Measurements from ENCODE around the gene MAP3K20.

The MAP3K20 gene

DNA sequence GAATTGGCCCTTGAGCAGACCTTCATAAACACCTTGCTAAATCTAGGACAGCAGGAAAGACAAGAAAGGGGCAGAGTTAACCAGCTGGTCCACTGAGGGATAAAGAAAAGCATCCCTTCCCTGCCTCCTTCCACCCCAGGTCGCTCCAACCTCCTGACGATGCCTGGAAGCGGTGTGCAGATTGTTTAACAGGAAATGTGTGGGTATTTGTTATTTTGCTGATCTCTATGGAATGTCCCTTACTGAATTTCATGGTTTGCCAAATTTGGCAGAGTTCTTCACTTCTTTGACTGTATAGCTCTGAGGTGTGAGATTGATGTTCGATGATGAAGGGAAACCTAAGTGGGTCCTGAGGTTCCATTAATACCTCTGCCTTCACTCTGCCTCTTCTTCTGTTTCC, 72.9 kb downstream of the MAP3K20 start:
- H3K9ac ChIP-seq (ENCODE audit: low read depth, low read length), result no peak overlapping the region
- no peak overlapping the region for H3K4me3 ChIP-seq (ENCODE audit: low read depth, low read length)
- H3K27ac ChIP-seq (ENCODE audit: low read depth, low read length), result no peak overlapping the region
- H3K36me3 ChIP-seq (ENCODE audit: control insufficient read depth, insufficient read depth, low read length), result no peaks in the 10 kb centered on the region
- H3K27me3 ChIP-seq (ENCODE audit: control insufficient read depth, insufficient read depth, low read length), result no peaks in the 10 kb centered on the region
- H3K9me3 ChIP-seq (ENCODE audit: control insufficient read depth, insufficient read depth, low read length), result no peaks in the 10 kb centered on the region; the same call in 1 of the 2 replicates
- peaks cover 12% of the 10 kb centered on the region for H3K4me1 ChIP-seq (ENCODE audit: control insufficient read depth, insufficient read depth, low read length)

DNA sequence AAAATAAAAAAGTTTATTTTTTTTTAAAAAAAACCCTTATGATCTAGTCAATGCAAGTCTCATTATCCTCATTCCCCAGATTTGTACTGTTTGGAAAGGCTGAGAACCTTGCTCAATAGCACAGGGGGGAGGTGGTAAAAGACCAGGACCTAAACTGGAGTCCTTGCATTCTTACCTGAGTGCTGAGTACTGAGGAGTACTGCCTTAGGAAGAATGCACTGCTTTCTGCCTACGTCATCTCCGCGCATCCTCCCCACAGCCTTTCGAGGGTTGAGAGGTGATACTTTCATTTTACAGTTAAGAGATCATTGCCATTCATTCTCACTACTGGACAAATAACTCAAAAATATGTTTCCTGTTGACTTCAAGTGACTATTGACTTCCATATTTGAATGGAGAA, 73.8 kb downstream of the MAP3K20 start:
- Histone ChIP-seq H3K27ac (ENCODE audit: low read depth, low read length) (no peak overlapping the region), H3K9me3 (ENCODE audit: control insufficient read depth, insufficient read depth, low read length) (no peaks in the 10 kb centered on the region), H3K4me3 (ENCODE audit: low read depth, low read length) (no peak overlapping the region), H3K27me3 (ENCODE audit: control insufficient read depth, insufficient read depth, low read length) (no peaks in the 10 kb centered on the region), H3K36me3 (ENCODE audit: control insufficient read depth, insufficient read depth, low read length) (no peaks in the 10 kb centered on the region), H3K9ac (ENCODE audit: low read depth, low read length) (no peak overlapping the region), H3K4me1 (ENCODE audit: control insufficient read depth, insufficient read depth, low read length) (peaks cover 12% of the 10 kb centered on the region)

DNA sequence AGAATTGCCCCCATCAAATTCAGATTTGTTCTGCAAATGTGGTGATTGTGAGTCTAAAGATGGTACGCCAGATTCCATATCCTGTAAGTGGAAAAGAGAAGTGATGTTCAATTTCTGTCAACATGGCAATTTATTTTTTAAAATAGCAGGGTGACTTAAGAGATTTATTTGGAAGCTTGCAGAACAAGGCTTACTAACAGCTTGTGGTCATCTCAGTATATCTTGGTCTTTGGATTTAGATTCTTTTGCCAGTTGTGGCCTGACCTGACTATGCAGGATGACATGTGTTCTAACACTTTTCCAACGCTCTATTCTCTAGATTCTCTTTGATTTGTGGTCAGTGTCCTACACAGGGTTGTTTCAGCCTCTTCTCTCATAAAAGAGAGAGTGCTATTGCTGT, 74.4 kb downstream of the MAP3K20 start:
- Histone ChIP-seq H3K27me3 (ENCODE audit: control insufficient read depth, insufficient read depth, low read length) (no peaks in the 10 kb centered on the region), H3K4me3 (ENCODE audit: low read depth, low read length) (no peak overlapping the region), H3K27ac (ENCODE audit: low read depth, low read length) (no peak overlapping the region), H3K9me3 (ENCODE audit: control insufficient read depth, insufficient read depth, low read length) (no peaks in the 10 kb centered on the region), H3K4me1 (ENCODE audit: control insufficient read depth, insufficient read depth, low read length) (peaks cover 12% of the 10 kb centered on the region), H3K9ac (ENCODE audit: low read depth, low read length) (no peak overlapping the region), H3K36me3 (ENCODE audit: control insufficient read depth, insufficient read depth, low read length) (no peaks in the 10 kb centered on the region)

DNA sequence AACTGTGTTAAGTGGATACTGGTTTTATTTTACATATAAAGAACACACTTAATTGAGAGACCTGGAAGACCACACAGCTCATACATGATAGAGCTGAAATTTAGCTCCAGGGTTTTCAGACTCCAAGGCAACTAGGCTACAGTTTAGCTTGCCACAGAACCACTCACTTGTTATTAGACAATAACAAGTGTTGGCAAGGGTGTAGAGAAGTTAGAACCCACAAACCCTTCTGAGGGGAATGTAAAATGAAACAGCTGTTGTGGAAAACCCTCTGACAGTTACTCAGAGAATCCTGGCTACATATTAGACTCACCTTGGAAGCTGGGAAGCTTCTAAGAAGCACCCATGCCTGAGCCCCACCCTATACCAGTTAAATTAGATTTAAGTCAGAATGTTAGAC, 75.3 kb downstream of the MAP3K20 start:
- Histone ChIP-seq H3K27me3 (ENCODE audit: control insufficient read depth, insufficient read depth, low read length) (no peaks in the 10 kb centered on the region), H3K36me3 (ENCODE audit: control insufficient read depth, insufficient read depth, low read length) (no peaks in the 10 kb centered on the region), H3K9me3 (ENCODE audit: control insufficient read depth, insufficient read depth, low read length) (no peaks in the 10 kb centered on the region), H3K4me3 (ENCODE audit: low read depth, low read length) (no peak overlapping the region), H3K27ac (ENCODE audit: low read depth, low read length) (no peak overlapping the region), H3K9ac (ENCODE audit: low read depth, low read length) (no peak overlapping the region), H3K4me1 (ENCODE audit: control insufficient read depth, insufficient read depth, low read length) (peaks cover 12% of the 10 kb centered on the region)

DNA sequence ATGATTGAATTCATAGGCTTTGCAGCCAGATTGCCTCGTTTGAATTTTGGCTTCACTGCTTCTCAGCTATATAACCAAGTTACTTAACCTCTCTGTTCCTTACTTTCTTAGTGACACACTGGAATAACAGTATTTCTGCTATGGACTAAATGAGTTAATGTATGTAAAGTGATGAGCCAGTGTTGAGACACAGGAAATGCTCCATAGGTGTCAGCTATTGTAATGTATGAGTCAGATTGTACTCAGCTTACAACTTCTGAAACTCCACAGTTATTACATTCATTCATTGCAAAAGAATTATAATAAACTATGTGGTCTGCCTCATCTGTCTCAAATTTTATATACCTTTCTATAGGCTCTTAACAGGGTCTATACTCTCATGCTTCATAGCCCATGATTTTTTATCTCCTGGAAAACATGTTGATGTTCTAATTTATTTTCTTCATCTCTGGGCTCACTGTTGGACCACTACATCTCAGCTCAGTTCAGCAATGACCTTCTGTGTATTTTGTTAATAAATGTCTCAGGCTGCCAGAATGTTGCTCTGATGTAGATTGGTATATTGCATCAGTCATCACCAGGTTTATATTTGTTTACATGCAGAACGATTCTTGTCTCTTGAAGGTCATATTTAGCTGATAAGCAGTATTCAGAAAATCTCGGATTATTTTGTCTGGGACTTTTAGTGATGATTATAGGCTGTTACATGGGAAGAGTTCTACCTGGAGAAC, 76.2 kb downstream of the MAP3K20 start:
- Histone ChIP-seq H3K27ac (ENCODE audit: low read depth, low read length) (peak overlapping the region; percentile 27), H3K9ac (ENCODE audit: low read depth, low read length) (no peak overlapping the region), H3K4me3 (ENCODE audit: low read depth, low read length) (no peak overlapping the region), H3K27me3 (ENCODE audit: control insufficient read depth, insufficient read depth, low read length) (no peaks in the 10 kb centered on the region), H3K4me1 (ENCODE audit: control insufficient read depth, insufficient read depth, low read length) (peaks cover 12% of the 10 kb centered on the region), H3K9me3 (ENCODE audit: control insufficient read depth, insufficient read depth, low read length) (0 out of 2 replicates have a peak, but pooled peaks cover 6% of the 10 kb centered on the region), H3K36me3 (ENCODE audit: control insufficient read depth, insufficient read depth, low read length) (no peaks in the 10 kb centered on the region)

DNA sequence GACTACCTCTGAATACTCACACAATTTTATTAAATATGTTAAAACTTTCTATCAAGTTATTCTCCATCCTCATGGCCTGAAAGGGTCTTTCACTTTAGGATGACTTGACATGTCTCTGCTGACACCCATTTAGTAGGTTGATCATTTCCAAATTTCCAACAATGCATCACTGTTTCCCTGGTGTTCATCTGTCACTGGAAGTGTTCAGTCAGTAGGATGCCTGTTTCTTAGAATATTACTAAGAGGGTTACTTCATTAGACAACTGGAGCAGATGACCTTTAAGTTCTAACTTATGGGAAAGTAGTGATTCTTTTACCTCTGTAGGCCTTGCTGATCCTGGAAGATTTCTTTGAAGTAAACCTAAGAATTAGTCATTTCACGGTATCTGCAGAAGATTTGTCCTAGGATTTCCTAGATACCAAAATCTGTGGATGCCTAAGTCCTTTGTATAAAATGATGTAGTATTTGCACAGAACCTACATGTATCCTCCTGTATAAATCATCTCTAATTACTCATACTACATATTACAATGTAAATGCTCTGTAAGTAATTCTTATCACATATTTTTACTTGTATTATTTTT, 77.7 kb downstream of the MAP3K20 start:
- Histone ChIP-seq H3K4me1 (ENCODE audit: control insufficient read depth, insufficient read depth, low read length) (peaks cover 12% of the 10 kb centered on the region), H3K9ac (ENCODE audit: low read depth, low read length) (no peak overlapping the region), H3K4me3 (ENCODE audit: low read depth, low read length) (no peak overlapping the region), H3K27me3 (ENCODE audit: control insufficient read depth, insufficient read depth, low read length) (no peaks in the 10 kb centered on the region), H3K36me3 (ENCODE audit: control insufficient read depth, insufficient read depth, low read length) (no peaks in the 10 kb centered on the region), H3K27ac (ENCODE audit: low read depth, low read length) (no peak overlapping the region), H3K9me3 (ENCODE audit: control insufficient read depth, insufficient read depth, low read length) (0 out of 2 replicates have a peak, but pooled peaks cover 6% of the 10 kb centered on the region)

DNA sequence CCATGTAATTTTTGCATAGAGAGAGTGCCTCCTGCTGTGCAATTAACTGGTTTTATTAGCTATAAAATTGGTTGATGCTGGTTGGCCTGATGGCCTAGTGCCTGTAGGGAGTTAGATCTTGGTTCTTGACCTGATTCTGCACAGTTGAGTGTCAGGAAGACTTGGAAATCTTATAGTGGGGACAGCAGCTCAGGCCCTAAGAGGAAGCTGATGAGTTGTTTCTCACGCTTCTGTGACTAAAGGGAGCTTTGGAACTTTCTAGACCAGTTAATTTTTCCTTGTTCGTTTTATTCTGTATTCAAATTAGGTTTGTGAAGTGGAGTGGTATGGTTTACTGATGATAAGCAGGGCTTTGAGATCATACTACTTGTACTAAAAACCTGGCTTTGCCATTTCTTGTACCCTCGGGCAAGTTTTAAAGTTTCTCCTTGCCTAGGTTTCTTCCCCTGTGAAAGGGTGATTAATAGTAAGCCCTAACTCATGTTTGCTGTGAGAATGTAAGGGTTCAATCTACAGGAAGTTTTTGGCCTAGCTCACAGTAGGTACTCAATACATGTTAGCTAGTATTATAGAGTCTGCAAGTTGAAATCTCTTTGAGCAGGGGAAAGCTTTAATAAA, 82.1 kb downstream of the MAP3K20 start:
- Histone ChIP-seq H3K27ac (ENCODE audit: low read depth, low read length) (no peak overlapping the region), H3K9me3 (ENCODE audit: control insufficient read depth, insufficient read depth, low read length) (0 out of 2 replicates have a peak, but pooled peaks cover 6% of the 10 kb centered on the region), H3K4me1 (ENCODE audit: control insufficient read depth, insufficient read depth, low read length) (no peaks in the 10 kb centered on the region), H3K27me3 (ENCODE audit: control insufficient read depth, insufficient read depth, low read length) (no peaks in the 10 kb centered on the region), H3K4me3 (ENCODE audit: low read depth, low read length) (no peak overlapping the region), H3K9ac (ENCODE audit: low read depth, low read length) (no peak overlapping the region), H3K36me3 (ENCODE audit: control insufficient read depth, insufficient read depth, low read length) (no peaks in the 10 kb centered on the region)

DNA sequence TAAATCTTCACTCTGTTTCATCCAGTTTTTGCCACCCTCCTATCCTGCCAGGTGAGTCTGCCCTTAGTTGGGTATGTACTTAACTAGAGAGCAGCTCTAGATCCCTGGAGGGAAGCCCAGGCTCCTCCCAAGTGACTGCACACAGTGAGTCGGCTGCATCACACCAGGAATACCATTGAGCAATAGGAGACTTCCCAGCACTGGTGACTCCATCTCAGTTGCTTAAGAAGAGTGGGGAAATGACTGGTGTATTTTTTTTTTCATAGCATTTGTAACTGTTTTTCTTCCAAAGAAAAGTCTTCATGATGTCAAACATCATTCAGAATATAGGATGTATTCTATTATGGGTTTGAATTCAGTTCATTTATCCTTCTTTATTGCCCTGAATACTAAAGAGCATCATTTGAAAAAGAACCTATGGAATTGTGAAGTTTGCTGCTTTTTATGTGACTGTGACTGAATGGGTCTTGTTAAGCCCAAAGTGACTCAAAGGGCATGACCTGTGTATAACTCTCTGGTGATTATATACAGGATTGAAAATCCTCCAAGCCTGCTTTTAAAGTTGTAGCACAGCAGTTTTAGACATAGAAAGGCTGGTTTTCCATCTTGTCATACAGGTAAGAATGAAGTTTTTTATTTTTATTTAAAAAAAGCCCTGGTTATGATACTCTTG, 84.3 kb downstream of the MAP3K20 start:
- no peaks in the 10 kb centered on the region for H3K36me3 ChIP-seq (ENCODE audit: control insufficient read depth, insufficient read depth, low read length)
- no peak overlapping the region for H3K27ac ChIP-seq (ENCODE audit: low read depth, low read length)
- 0 out of 2 replicates have a peak, but pooled peaks cover 6% of the 10 kb centered on the region for H3K9me3 ChIP-seq (ENCODE audit: control insufficient read depth, insufficient read depth, low read length)
- no peaks in the 10 kb centered on the region for H3K27me3 ChIP-seq (ENCODE audit: control insufficient read depth, insufficient read depth, low read length)
- H3K9ac ChIP-seq (ENCODE audit: low read depth, low read length), result no peak overlapping the region
- no peak overlapping the region for H3K4me3 ChIP-seq (ENCODE audit: low read depth, low read length)
- H3K4me1 ChIP-seq (ENCODE audit: control insufficient read depth, insufficient read depth, low read length), result no peaks in the 10 kb centered on the region

DNA sequence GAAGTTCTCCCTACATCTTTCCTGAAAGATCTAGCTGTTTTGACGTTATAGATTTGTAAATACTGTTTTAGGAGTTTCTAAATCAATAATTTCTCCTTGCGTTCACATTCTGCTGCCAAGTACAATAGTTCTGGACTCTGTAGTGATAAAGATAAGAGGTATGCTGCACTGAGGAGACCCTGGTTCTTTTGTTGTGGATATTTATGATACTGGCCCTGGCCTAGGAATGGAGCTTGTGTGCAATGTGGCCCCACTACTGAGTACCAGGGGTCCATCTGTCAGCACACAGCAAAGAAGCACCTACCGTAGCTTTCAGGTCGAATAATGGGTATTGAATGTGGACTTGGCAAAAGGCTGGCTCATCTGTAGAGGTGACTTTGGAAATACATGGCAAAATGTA, 85.0 kb downstream of the MAP3K20 start:
- Histone ChIP-seq H3K9me3 (ENCODE audit: control insufficient read depth, insufficient read depth, low read length) (0 out of 2 replicates have a peak, but pooled peaks cover 6% of the 10 kb centered on the region), H3K4me1 (ENCODE audit: control insufficient read depth, insufficient read depth, low read length) (no peaks in the 10 kb centered on the region), H3K27ac (ENCODE audit: low read depth, low read length) (no peak overlapping the region), H3K36me3 (ENCODE audit: control insufficient read depth, insufficient read depth, low read length) (no peaks in the 10 kb centered on the region), H3K27me3 (ENCODE audit: control insufficient read depth, insufficient read depth, low read length) (no peaks in the 10 kb centered on the region), H3K9ac (ENCODE audit: low read depth, low read length) (no peak overlapping the region), H3K4me3 (ENCODE audit: low read depth, low read length) (no peak overlapping the region)

DNA sequence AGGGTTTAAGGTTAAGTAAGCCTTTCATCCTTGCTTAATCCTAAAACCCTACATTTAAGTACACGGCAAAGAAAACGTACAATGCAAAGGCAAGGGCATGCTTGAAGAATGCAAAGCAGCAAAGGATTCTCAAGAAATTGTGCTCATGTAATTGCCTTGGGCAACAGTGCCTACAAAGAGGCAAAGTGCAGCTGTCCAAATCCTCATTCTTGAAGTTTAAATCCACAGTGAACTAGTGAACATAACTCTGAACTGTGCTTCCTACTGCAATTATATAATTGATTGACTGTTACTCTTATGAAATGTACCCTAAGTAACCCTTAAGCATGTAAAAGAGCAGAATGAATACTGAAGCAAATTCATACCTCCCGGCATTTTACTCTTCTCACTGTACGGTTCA, 85.4 kb downstream of the MAP3K20 start:
- Histone ChIP-seq H3K27me3 (ENCODE audit: control insufficient read depth, insufficient read depth, low read length) (no peaks in the 10 kb centered on the region), H3K4me1 (ENCODE audit: control insufficient read depth, insufficient read depth, low read length) (no peaks in the 10 kb centered on the region), H3K36me3 (ENCODE audit: control insufficient read depth, insufficient read depth, low read length) (no peaks in the 10 kb centered on the region), H3K4me3 (ENCODE audit: low read depth, low read length) (no peak overlapping the region), H3K27ac (ENCODE audit: low read depth, low read length) (no peak overlapping the region), H3K9ac (ENCODE audit: low read depth, low read length) (no peak overlapping the region), H3K9me3 (ENCODE audit: control insufficient read depth, insufficient read depth, low read length) (0 out of 2 replicates have a peak, but pooled peaks cover 6% of the 10 kb centered on the region)

DNA sequence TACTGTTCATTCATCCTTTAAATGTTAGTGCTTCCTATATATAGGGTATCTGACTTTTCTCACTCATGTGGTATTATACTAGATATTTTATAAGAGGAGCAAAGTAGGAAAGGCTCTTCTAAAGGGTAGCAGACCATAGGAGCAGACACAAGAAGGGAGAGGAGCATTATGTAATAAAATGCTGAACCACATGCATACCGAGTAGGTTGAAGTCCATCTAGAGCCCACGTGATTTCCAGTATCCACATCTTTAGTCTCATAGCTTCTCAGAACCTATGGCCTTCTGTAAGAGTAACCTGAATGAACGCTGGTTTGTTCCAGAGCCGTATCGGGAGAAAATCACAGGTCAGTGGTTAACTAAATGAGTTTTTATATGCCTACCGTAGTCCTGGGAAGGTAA, 85.9 kb downstream of the MAP3K20 start:
- H3K4me3 ChIP-seq (ENCODE audit: low read depth, low read length), result no peak overlapping the region
- H3K27ac ChIP-seq (ENCODE audit: low read depth, low read length), result no peak overlapping the region

More for the DNA sequence above, 85.9 kb downstream of the MAP3K20 start:
- H3K9me3 ChIP-seq (ENCODE audit: control insufficient read depth, insufficient read depth, low read length), result 0 out of 2 replicates have a peak, but pooled peaks cover 2% of the 10 kb centered on the region
- no peaks in the 10 kb centered on the region for H3K27me3 ChIP-seq (ENCODE audit: control insufficient read depth, insufficient read depth, low read length)
- H3K9ac ChIP-seq (ENCODE audit: low read depth, low read length), result no peak overlapping the region
- no peaks in the 10 kb centered on the region for H3K4me1 ChIP-seq (ENCODE audit: control insufficient read depth, insufficient read depth, low read length)
- H3K36me3 ChIP-seq (ENCODE audit: control insufficient read depth, insufficient read depth, low read length), result no peaks in the 10 kb centered on the region
